HEK293T (cell line): ENCODE measurements around the gene MADD.

ENCODE experiments used
- FOXM1 ChIP-seq: fragments of 450-650 bp; IDR thresholded peaks from 2 replicates; pipeline ENCODE4 v1.6.1; 2017; ENCODE audit warnings: mild to moderate bottlenecking, borderline replicate concordance
- LEF1 ChIP-seq: fragments of 450-650 bp; IDR thresholded peaks from 2 replicates; pipeline ENCODE4 v1.6.1; 2017; ENCODE audit warnings: mild to moderate bottlenecking, borderline replicate concordance
- NFRKB ChIP-seq: fragments of 450-650 bp; IDR thresholded peaks from 2 replicates; pipeline ENCODE4 v1.6.1; 2016; ENCODE audit warnings: mild to moderate bottlenecking, moderate library complexity
- SP1 ChIP-seq: fragments of 450-650 bp; IDR thresholded peaks from 2 replicates; pipeline ENCODE4 v1.6.1; 2017
- ZNF384 ChIP-seq: fragments of 450-650 bp; IDR thresholded peaks from 2 replicates; pipeline ENCODE4 v1.6.1; 2016
- TF ChIP-seq, protein P1 (sequence below): fragments of 450-650 bp; IDR thresholded peaks from 2 replicates; pipeline ENCODE4 v1.6.1; 2016

DNA sequence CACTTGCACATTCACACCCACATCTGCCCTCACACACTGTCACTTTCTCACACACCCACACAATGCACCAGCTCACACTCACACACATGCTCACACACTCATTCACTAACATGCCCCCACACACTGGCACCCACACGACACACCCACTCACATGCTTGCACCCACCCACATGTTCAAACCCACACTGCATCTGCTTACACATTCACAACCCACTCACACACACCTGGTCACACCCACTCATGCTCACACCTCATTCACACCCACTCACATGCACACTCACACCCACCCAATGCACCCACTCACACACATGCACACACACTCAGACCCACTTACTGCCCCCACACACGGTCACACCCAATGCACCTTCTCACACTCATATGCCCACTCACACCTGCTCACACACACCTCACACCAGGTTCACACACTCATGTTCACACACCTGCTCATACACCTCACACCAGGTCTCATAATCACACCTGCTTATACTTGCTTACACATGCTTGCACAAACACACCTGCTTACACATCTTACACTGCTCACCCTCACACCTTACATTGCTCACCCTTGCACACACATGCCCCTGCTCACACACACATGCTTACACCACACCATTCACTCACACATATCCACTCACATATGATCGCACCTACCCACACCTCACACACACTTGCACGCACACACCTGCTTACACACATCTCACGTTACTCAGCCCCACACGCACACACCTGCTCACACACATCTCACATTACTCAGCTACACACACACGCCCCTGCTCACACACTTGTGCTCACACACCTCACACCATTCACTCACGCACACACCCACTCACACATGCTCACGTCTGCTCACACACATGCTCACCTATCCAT is 86.4 kb downstream of the MADD start:
- no peak for TF ChIP-seq SP1
- TF ChIP-seq, protein P1, sequence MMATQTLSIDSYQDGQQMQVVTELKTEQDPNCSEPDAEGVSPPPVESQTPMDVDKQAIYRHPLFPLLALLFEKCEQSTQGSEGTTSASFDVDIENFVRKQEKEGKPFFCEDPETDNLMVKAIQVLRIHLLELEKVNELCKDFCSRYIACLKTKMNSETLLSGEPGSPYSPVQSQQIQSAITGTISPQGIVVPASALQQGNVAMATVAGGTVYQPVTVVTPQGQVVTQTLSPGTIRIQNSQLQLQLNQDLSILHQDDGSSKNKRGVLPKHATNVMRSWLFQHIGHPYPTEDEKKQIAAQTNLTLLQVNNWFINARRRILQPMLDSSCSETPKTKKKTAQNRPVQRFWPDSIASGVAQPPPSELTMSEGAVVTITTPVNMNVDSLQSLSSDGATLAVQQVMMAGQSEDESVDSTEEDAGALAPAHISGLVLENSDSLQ = no peak
- TF ChIP-seq NFRKB = no peak
- TF ChIP-seq LEF1 = no peak
- TF ChIP-seq ZNF384 = no peak
- TF ChIP-seq FOXM1 = no peak
